SK-N-MC (cell line): ENCODE data around the gene CYB561.

Experiments used
- EZH2 ChIP-seq: fragments of 200-600 bp; sonication (generic); IDR thresholded peaks from one replicate; pipeline ENCODE4 v1.6.1; 2017; ENCODE audit warnings: antibody characterized with exemption
- POLR2AphosphoS5 ChIP-seq: IDR thresholded peaks from 2 replicates; pipeline ENCODE4 v1.6.1; 2012; ENCODE audit warnings: mild to moderate bottlenecking, low read depth, low read length, borderline replicate concordance

GRCh38 chr17:63480826-63481487 lies 34.9 kb upstream of the CYB561 start:
- no peak for TF ChIP-seq EZH2
- no peak for TF ChIP-seq POLR2AphosphoS5
